HCEC 1CT (cell line): ENCODE measurements around the gene CENATAC.
"Not testable (repeated sequence)": the region's sequence is repeated elsewhere in the genome, so short reads cannot be mapped to it uniquely, and the experiment has no call there.

Source experiments
- DNase-seq: peaks from one replicate; pipeline ENCODE4 v3.0.0-alpha.2; 2017

Gene CENATAC

DNA sequence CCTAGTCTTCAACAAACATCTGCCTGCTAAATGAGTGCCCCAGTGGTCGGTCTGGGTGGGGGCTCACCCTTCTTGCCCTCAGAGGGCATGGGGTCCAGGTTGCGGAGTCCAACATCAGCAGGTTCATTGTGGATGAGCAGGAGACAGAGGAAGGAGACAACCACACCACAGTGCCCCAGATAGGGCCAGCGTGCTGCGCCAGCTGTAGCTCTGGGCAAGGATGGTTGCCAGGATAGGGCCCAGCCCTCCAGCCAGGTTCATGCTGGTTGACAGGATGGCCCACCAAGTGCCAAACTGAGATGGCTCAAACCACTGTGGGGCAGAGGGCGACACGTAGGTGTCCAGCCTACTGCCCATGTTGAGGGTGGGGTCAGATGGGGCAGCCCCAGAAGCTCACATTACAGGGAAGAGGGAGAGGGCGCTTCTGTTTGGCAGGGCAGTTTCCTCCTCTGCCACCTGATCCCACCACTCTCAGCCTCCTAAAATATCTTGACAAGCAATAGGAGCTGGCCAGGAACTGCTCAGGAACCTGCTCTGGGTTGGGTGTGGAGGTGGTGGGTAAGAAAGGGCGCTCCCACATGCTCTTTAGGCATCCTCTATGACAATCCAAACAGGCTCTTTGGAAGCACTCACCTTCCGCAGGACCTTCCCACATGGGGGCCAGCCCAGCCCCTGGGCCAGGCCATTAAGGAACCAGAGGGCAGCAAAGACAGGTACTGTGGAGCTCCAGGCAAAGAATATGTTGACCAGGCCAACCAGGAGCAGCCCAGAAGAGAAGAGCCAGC is 29.8 kb downstream of the CENATAC start:
- no peak for DNase-seq

DNA sequence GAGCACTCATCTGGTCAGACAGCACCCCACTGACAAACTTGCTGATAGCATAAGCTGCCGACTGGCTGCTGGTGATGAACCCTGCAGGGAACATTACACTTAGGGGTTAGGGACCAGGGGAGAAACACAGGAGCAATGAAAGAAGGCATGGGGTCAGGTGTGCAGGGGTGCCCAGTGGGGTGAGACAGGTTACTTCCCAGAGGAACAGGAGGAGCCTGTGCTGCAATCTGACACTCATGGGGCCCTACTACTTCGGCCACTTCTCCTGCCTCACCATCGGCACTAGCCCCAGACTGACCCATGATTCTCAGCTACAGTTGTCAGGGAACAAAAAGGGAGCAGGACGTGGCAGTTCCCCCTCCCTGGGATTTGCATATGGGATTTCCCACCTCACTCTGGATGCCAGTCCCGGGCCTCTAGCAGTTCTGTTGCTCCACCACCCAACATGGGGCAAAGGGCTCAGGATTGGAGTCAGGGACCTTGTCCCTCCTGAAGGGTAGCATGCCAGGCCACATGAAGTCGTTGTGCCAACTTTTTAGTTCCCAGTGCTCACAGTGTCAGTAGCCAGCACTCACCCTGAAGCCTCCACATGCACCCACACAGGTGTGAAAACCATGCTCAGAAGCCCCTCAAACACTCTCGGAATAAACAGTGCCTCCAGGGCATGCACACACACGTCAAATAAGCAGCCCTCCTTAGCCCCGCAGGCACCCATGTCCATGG is 30.6 kb downstream of the CENATAC start:
- no peak for DNase-seq

DNA sequence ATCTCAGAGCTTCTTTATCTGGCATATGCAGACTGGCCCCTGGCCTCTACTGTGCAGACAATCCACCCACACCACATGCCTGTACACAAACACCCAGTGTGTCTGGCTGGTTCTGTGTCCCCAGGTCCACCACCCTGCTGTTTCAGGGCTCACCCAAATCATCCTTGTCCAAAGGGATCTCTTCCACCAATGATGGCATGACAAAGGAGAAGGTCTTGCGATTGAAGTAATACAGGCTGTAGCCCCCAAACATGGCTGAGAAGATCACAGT is 31.1 kb downstream of the CENATAC start:
- DNase-seq, result no peak

DNA sequence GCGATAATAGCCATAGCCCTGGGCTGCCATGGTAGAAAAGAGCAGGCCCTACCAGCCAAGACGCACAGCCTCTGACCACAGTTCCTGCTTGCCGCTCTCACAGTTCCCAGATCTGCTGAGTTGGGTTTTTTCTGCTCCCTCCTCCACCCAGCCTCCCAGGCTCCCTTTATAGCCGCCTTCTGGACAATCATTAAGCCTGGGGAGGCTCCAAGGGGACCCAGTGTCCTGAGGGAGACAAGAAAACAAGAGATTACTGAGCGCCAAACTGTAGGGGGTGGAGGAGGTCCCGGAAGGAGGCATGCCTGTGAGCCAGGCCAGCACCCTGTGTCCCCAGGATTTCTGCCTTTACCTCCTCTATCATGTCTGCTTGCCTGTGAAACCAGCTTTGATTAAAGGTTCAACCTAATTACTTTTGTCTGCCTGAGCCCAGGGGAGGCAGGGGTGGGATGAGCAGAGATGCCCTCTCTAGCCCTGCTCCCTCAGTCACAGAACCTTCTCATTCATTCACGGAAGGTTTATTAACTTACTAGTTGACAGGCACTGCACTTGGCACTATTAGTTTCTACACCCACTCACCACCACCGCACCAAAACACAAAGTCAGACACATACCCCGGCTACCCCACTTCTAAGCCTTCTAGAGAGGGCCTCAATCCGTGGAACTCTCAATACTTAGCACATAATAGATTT is 31.5 kb downstream of the CENATAC start:
- no peak for DNase-seq

DNA sequence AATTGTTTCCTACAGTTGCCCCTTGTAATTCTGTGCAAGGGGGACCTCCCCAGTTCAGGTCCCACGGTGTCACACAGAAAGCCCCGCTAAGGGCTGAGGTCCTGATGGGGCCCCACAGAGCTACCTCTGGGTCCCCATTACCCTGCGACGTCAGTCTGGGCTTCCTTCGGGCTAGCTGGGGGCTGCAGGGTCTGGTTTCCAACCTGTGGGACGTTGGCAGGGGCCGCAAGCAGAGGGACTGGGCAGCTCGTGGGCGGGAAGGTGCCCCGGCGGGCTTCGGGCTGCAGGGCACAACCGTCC is 32.0 kb downstream of the CENATAC start:
- no peak for DNase-seq

DNA sequence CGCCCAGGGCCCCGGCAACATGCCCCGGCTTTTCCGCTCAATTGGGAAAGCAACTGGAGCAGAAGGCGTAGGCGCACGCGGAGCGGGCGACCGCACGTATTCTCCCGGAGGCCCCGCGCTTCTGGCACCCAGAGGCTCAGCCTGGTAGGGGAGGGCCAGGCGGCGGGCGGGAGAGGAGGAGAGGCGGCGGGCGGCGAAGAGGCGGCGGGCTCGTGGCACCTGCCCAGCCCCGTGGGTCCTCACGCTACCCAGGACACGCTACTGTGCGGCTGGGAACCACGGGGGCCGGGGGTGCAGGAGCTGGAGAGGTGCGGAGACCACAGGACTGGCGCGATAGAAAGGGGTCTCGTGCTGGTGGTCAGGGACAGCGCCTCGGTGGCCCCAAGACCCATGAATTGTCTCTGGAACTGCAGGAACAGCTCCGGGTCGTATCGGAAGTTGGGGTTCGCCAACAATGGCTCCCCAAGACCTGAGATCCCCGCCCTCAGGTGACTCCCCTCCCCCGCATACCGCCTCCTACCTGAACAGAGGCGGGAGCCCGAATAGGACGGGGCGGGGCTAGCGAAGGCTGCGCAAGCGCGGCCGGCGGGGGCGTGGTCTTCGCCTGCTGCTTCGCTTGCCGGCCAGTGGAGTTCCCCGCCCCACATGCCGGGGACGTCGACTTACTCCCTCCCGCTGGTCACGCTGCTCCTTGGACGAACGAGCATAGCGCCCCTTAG is 32.5 kb downstream of the CENATAC start, which contains the start of gene SLC37A4:
TSS of gene SLC37A4 (minus strand) at position 549 of the 719 bp plus-strand sequence.
- peak; percentile 96 for DNase-seq

DNA sequence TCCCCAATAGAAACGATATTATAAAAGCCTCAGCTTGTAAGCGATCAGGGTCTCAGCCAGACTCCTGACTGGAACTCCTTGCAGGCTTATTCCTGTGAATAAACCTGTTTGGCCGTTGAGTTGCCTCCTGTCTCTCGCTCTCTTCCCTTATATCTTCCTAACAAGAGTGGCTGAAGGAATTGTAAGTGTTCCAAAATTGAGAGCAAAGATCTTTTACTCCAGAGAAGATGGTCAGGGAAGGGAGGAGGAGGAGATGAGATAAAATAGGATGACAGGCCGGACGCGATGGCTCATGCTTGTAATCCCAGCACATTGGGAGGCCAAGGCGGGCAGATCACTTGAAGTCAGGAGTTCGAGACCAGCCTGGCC is 34.0 kb downstream of the CENATAC start:
- no peak for DNase-seq

DNA sequence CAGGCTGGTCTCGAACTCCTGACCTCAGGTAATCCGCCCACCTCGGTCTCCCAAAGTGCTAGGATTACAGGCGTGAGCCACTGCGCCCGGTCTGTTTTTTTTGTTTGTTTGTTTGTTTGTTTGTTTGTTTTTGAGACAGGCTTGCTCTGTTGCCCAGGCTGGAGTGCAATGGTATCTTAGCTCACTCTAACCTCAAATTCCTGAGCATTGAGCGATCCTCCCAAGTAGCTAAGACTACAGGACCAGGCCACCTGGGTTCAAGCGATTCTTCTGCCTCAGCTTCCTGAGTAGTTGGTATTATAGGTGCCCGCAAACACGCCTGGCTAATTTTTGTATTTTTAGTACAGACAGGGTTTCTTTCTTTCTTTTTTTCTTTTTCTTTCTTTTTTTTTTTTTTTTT is 35.5 kb downstream of the CENATAC start:
- not testable (repeated sequence) for DNase-seq

DNA sequence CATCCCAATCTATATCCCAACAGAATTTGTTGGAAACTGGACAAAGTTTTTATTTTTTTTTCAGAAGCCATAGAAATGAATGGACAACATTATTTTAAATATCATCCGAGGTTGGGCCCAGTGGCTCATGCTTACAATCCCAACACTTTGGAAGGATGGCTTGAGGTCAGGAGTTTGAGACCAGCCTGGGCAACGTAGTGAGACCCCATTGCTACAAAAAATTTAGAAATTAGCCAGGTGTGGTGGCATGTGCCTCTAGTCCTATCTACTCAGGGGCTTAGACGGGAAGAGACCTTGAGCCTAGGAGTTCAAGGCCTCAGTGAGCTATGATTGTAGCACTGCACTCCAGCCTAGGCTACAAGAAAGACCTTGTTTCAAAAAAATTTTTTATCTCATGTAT is 36.9 kb downstream of the CENATAC start:
- DNase-seq, result no peak

DNA sequence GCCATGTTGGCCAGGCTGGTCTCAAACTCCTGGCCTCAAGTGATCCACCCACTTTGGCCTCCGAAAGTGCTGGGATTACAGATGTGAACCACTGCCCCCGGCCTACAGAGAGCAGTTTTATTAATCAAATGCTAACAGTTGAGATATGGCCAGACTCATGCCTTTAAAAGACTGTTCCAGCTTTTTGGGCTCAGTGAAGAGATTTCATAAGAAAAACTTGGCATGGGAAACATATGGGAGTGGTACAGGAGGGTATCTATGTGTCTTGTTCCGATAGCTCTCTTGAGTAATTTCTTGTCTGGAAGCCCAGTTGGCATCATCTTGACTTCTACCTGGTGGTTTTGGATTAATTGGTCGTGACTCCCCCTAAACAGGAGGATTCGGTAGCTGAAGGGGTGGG is 40.9 kb downstream of the CENATAC start:
- no peak for DNase-seq

DNA sequence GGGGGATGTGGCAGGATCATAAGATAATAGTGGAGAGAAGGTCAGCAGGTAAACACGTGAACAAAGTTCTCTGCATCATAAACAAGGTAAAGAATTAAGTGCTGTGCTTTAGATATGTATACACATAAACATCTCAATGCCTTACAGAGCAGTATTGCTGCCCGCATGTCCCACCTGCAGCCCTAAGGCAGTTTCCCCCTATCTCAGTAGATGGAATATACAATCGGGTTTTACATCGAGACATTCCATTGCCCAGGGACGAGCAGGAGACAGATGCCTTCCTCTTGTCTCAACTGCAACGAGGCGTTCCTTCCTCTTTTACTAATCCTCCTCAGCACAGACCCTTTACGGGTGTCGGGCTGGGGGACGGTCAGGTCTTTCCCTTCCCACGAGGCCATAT is 41.5 kb downstream of the CENATAC start:
- not testable (repeated sequence) for DNase-seq

DNA sequence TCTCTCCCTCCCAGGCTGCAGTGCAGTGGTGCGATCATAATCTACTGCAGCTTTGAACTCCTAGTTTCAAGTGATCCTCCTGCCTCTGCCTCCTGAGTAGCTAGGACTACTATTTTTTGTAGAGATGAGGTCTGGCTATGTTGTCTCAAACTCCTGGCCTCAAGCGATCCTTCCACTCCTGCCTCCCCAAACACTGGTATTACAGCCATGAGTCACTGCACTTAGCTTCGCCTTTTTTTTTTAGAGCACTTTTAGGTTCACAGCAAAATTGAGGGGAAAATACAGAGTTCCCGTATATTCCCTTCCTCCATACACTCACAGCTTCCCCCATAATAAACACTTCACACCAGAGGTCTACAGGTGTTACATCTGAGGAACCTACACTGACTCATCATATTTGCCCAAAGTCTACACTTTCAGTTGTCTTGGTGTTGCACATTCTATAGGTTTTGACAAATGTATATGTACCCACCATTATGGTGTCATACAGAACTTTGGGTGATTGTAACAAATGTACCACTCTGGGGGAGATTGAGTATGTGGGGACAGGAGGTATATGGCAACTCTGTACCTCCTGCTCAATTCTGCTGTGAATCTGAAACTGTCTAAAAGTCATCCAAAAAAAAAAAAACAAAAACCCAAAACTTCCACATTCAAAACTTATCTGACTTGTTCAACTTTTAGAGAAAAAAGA is 44.0 kb downstream of the CENATAC start:
- no peak for DNase-seq

DNA sequence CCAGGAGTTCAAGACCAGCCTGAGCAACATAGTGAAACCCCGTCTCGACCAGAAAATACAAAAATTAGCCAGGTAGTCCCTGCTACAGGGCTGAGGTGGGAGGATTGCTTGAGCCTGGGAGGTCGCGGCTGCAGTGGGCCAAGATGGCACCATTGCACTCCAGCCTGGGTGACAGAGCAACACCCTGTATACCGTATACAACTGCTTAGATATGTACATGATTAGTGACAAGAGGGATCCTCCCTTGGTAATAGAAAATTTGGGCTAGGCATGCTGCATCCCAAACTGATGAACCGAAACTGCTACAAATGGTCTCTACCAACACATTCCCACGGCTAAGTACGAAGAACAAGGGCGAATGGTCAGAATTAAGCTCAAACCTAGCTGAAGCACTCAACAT is 45.0 kb downstream of the CENATAC start:
- no peak for DNase-seq

DNA sequence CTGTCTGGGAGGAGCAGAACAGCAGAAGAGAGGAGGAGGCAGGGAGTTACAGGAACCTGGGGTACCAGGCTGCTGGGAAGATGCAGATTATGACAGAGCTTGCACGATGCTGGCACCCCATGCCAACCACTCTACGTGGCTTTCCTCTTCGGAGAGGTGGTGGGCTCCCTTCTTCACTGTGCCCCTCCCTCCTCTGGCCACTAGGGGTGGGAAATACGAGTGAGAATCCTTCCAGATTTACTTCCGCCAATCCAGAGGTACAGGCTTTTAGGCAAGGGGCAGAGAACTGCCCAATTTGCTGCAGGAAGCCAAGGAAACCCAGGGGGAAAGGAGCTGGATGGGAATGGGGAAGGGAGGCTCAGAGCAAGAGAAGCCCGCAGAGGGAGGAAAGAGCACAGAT is 46.8 kb downstream of the CENATAC start:
- no peak for DNase-seq

DNA sequence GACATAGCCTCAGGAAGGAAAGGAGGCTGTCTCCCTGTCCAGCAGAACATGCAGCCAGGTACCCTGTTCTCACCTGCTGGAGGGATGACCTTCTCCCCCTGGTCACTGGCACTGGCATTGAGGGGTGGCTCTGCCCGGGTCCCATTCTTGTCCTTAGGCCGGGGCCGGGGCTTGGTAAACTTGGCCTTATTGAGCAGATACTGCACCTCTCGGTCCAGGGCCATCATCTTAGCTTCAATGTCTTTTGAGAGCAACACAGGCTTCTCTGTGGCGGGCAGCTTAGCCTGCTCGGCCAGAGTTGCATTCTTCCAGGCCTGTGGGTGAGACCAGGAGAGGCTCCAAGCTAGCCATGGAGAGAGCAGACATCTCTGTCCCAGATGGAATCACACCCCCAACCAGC is 48.6 kb downstream of the CENATAC start:
- DNase-seq, result no peak

DNA sequence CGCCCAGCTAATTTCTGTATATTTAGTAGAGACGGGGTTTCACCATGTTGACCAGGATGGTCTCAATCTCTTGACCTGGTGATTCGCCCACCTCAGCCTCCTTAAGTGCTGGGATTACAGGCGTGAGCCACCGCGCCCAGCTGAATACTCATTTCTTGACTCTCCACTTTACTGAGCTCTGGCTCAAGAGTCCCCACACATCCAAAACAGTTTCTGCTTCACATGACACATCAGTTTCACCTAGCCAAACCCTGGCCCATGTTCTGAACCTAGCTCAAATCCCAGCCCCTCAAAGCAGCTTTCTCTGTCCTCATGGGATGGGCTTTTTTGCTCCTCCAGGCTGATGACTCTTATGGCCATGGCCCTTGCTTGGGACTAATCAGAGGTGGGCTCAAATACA is 49.3 kb downstream of the CENATAC start:
- no peak for DNase-seq

DNA sequence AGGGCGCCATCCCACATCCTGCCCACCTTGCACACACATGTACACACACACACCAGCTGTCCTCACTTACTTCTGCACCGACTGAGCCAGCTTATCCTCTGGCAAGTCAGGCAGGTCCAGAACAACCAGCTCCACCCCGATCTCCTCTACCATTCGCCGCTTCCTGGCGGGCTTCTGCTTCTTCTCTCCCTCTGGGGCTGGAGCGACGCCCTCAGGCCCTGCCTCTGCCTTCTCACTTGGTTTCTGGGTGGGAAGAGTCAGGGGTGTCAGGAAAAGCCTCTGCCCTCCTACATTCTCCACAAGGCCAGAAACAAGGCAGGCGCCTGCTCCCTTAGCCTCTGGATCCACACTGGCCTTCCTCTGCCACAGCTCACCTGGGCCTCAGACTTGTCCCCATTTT is 50.7 kb downstream of the CENATAC start:
- DNase-seq, result no peak

DNA sequence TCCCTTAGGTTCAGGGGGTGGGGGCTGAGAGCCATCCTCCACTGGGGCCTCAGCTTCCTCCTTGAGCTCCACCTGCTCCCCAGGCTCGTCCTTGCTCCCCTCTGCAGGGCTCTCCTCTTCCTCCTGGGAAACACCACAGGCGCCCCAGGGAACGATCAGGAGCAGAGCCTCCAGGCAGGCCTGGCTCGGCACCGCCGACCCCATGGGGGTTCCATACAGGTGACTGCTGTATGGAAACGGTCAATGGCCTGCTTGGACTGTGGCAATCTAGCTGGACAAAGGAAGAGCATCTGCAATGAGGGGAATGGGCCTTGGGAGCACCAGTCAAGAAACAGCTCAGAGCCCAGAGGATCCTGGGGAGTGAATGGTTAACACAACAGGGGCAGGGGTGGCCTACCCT is 51.1 kb downstream of the CENATAC start:
- no peak for DNase-seq

DNA sequence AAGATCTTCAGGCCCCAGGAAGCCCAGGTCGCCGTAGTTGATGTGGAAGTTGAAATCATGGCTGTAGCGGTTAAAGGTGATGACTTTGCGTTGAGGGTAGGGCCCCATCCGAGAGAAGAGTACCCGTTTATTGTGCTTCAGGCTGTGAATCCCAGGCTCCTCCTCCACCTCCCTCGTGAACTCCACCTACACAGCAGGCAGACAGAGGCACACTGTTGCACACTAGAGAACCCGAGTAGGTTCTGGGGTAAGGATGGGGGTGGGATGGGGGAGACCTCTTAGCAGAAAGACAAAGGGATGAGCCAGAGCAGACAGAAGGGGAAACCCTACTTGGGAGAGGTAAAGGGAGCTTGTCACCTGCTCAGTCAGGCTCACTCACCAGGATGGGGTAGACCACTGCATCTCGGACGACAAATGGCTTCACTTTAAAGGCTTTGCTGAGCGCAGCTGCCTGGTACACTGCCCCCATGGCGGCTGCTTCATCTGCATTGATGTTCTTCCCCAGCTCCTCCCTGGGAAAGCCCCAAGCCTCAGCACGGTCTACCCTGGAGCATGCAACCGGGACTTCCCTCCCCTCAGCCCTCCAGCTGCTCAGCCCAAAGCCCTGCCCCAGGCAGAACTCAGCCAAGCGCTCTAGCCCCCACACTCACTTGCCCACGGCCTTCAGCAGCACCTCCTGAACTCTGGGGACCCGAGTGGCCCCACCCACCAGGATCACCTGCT is 53.7 kb downstream of the CENATAC start:
- no peak for DNase-seq

DNA sequence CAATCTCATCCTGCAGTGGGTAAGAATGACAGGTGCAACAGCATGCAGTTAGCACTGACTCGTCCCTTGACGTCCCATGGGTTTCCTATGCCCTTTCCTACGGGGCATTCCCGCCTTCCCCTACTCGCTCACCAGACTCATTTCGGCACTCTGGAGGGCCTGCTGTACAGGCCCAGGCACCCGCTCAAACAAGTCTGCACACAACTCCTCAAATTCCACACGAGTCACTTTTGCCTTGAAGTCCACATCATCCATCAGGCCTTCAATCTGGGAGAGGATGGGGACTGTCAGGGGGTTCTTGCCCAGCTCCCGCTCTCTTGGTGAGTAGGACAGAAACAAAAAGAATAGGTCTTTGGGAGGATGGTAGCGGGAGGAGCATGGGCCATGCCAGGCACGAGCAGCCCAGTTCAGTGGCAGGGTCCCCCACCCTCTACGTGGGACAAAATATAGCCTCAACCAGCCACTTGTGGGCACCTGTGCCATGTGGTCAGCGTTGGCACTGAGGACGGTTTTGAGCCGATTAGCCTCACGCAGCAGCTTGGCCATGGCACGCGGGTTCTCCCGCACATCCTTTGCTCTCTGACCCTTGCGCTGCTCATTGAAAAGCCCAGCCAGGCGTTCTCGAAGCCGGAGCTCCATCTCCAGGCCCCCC is 54.4 kb downstream of the CENATAC start:
- no peak for DNase-seq

DNA sequence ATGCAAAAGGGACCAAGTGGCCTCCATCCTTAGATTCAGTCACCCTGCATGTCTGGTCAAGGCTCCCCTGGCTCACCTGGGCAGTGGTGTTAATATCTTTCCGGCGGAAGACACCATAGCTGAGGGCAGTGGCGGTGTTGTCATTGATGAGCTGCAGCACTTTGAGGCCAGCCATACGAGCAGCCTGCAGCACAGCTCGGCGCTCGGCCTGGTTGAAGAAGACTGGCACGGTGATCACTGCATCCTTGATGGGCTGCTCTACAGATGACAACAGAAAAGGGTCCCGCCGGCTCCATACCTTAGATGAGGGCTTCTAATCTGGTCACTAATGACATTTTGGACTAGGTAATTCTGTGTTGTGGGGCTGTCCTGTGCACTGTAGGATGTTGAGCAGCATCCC is 56.5 kb downstream of the CENATAC start:
- no peak for DNase-seq

DNA sequence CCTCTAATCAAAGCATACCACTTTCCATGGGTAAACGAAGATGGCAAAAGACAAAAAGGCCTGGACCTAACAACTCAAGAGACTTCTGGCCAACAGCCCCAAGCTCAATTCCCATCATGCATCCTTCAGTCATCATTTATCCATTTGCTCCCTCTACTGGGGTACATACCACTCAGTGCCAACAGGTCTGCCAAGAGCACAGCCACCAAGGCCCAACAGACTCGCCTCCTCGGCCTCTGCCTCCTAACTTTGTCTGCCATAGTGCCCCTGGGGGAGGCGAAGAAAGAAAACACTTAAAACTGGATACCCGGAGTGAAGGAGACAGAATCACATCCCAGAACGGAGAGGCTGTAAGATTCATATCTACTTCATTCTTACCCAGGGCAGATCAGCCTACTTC is 58.0 kb downstream of the CENATAC start:
- DNase-seq, result peak; percentile 44
